Measurements from ENCODE around the gene HJURP.

HJURP gene

DNA sequence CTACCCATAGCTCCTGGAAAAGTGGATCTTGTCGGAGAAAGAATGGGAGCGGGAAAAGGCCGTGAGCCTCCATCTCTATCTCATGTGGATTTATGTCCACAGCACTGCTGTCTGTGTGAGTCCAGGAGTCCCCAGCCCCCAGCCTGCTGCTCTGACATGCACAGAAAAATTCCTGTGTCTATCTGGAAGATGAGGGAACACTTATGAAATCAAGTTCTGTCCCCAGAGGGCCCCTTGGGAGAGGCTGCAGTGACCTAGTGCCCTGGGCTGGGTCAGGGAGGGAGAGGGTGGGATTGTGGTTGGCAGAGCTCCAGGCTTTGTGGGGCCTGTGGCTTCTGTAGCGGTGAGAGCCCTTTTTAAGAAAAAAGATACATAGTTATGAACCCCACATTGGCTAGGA, 37.6 kb downstream of the HJURP start:
- TF ChIP-seq, protein P1, sequence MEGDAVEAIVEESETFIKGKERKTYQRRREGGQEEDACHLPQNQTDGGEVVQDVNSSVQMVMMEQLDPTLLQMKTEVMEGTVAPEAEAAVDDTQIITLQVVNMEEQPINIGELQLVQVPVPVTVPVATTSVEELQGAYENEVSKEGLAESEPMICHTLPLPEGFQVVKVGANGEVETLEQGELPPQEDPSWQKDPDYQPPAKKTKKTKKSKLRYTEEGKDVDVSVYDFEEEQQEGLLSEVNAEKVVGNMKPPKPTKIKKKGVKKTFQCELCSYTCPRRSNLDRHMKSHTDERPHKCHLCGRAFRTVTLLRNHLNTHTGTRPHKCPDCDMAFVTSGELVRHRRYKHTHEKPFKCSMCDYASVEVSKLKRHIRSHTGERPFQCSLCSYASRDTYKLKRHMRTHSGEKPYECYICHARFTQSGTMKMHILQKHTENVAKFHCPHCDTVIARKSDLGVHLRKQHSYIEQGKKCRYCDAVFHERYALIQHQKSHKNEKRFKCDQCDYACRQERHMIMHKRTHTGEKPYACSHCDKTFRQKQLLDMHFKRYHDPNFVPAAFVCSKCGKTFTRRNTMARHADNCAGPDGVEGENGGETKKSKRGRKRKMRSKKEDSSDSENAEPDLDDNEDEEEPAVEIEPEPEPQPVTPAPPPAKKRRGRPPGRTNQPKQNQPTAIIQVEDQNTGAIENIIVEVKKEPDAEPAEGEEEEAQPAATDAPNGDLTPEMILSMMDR (IDR thresholded peaks at IDR 0.05; ENCODE audit: borderline replicate concordance, control extremely low read depth, extremely low read depth, insufficient read depth, missing control alignments): no peak
- in situ Hi-C loops (cut with MboI; ENCODE audit: low sequenced_read_pairs, unreplicated experiment): no loop called here
- DNase-seq (ENCODE audit: low spot score): no peak

DNA sequence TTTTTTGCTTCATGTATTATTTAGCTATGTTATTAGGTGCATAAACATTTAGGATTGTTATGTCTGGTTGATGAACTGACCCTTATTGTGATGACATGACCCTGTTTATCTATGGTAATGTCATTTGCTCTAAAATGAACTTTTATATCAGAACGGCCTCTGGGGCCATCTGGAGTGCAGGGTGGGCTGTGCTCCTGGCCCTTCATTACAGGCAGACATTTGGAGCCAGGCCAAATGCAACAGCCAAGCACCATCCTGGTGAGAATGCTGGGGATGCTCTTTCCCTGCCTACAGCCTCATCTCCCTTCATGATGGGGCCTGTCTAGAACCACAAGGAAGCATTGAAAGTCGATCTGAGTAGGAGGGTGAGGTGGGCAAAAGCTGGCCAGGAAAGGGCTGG, 38.0 kb downstream of the HJURP start:
- TF ChIP-seq, protein P1 (IDR thresholded peaks at IDR 0.05; ENCODE audit: borderline replicate concordance, control extremely low read depth, extremely low read depth, insufficient read depth, missing control alignments): no peak
- in situ Hi-C loops (cut with MboI; ENCODE audit: low sequenced_read_pairs, unreplicated experiment): no loop called here
- no peak for DNase-seq (ENCODE audit: low spot score)

DNA sequence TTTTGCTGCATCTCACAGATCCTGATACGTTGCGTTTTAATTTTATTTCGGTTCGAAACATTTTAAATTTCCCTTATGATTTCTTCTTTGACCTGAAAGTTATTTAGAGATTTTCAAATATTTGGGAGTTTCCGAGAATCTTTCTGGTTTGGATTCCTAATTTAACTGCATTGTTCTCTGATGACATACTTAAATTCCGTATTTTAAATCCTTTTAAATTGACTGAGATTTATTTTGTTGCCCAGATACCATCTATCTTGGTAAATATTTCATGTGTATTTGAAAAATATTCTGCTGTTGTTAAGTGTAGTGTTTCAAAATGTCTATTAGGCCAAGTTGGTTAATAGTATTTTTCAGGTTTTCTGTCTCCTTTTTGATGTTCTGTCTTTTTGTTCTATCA, 38.5 kb downstream of the HJURP start:
- DNase-seq (ENCODE audit: low spot score): no peak
- TF ChIP-seq, protein P1 (IDR thresholded peaks at IDR 0.05; ENCODE audit: borderline replicate concordance, control extremely low read depth, extremely low read depth, insufficient read depth, missing control alignments): no peak

DNA sequence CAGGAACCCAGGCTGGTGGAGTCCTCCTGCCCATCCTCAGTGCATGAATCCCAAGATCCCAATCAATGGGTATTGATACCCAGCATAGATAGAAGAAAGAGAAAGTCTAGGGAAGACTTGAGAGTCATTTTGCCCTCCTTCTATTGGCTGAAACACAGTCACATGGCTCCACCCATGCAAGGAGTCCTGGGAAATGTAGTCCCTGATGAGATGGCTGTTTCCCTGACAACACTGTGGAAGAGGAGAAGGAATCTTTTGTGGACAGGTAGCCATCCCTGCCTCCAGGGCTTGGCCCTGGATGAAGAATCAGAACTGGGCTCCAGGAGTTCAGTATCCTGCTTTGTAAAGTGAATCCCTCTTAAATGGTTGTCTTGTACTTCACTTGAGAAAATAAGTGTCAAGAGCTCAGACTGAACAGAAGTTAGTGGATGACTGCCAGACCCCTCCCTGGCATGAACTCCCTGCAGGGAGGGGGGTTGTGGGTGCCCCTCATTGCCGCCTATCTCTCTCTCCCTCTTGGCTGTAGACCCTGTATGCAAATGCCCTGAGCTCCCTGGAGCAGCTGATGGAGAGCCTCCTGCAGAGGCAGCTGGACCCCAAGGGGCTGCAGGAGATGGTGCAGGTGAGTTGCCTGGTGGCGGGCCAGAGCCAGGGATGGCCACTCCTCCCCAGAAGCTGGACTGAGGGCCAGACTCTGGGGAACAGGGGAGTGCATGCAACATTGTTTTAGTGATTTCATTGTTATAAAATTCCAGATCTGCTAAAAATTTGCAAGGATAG, 40.1 kb downstream of the HJURP start:
- TF ChIP-seq, protein P1 (IDR thresholded peaks at IDR 0.05; ENCODE audit: borderline replicate concordance, control extremely low read depth, extremely low read depth, insufficient read depth, missing control alignments): no peak
- in situ Hi-C loops (cut with MboI; ENCODE audit: low sequenced_read_pairs, unreplicated experiment): no loop called here
- DNase-seq (ENCODE audit: low spot score): no peak

More for the DNA sequence above, 38.5 kb downstream of the HJURP start:
- in situ Hi-C loops (cut with MboI; ENCODE audit: low sequenced_read_pairs, unreplicated experiment): no loop called here

DNA sequence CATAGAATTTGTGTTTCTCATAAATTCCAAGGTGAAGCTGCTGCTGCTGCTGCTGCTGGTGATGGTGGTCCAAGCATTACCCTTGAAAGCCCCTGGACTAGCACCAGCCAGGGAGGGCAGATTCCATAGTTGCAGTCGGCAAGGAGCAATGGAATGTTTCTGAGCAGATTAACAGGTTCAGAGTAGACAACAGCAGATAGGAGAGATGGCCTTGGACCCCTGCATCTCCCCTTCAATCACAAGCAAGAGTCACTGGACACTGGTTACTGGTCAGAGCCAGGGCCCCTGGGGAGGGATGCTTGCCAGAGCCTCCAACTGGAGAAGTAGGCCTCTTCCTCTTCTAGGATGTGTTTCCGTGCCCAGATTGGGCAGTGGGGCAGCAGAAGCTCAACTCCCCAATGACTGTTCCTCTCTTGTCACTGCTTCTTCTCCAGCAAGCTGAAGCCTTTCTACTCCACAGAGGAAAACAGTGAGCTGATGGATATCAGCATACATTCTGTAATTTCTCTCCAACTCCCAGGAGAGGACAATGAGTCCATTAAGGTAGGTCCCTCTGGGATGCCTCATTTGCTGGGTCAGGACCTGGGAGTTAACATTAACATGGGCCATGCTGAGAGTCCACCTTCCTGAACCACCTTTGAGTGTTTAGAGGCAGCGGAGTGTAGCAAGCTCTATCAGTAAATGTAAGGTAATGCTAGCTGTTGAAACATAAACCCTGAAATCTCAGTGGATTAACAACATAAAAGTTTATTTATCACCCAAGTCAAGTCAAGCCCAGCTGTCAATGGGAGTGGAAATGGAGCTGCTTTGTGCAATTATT, 40.9 kb downstream of the HJURP start:
- DNase-seq (ENCODE audit: low spot score): no peak

DNA sequence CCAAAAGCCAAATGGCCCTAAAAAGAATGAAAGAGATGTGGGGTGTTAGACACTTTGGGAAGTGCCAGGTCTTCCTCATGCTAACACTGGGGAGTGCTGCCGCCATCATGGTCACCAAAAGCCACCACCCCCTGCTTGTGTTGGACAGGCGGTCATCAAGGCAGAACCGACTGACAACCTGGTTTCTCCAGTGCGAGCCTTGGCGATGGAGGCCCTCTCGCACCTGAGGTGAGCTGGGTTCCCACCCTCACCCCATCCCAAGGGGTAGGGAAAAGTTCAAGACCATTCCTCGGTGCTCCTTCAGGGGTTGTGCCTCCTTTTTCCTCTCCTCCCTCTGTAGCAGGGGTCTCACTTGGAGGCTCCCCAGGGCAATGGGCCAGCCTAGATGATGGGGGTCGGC, 42.6 kb downstream of the HJURP start:
- in situ Hi-C loops (cut with MboI; ENCODE audit: low sequenced_read_pairs, unreplicated experiment): no loop called here
- TF ChIP-seq, protein P1 (IDR thresholded peaks at IDR 0.05; ENCODE audit: borderline replicate concordance, control extremely low read depth, extremely low read depth, insufficient read depth, missing control alignments): no peak
- no peak for DNase-seq (ENCODE audit: low spot score)

More for the DNA sequence above, 40.9 kb downstream of the HJURP start:
- TF ChIP-seq, protein P1 (IDR thresholded peaks at IDR 0.05; ENCODE audit: borderline replicate concordance, control extremely low read depth, extremely low read depth, insufficient read depth, missing control alignments): no peak
- in situ Hi-C loops (cut with MboI; ENCODE audit: low sequenced_read_pairs, unreplicated experiment): no loop called here

Data from GM13976 (cell line).